SU-DHL-6 (cell line): ENCODE measurements around the gene PCDHGC4.

ENCODE experiments used
- CTCF ChIP-seq: fragments of 200-600 bp; sonication (generic); IDR thresholded peaks from one replicate; pipeline ENCODE4 v1.5.1; 2017; ENCODE audit warnings: antibody characterized with exemption, mild to moderate bottlenecking, low read length, moderate library complexity; ENCODE audit not compliant: insufficient read depth, poor library complexity, severe bottlenecking
- EZH2phosphoT487 ChIP-seq: fragments of 200-600 bp; sonication (generic), shearing (Covaris generic); conservative IDR thresholded peaks from 2 replicates; pipeline ENCODE4 v1.6.1; 2018; ENCODE audit warnings: mild to moderate bottlenecking, antibody characterized with exemption, low read length, moderate library complexity, mixed read lengths

- TF ChIP-seq CTCF (no peak), EZH2phosphoT487 (no peak)
Observed at GRCh38 chr5:141529002-141529401, 44.2 kb downstream of the PCDHGC4 start.
